Stimulated activated CD4-positive, alpha-beta T cell treated with anti-CD3 and anti-CD28 coated beads, Interleukin-4, amount 100 ng/mL, for 4 hours (primary cell): ENCODE measurements around the gene DUSP8.
"Not testable (repeated sequence)": the region's sequence is repeated elsewhere in the genome, so short reads cannot be mapped to it uniquely, and the experiment has no call there.

Experiments used
- DNase-seq, 2 experiments: peaks; one replicate each; pipeline ENCODE4 v3.0.0-alpha.2; 2020

DUSP8 gene, protein sequence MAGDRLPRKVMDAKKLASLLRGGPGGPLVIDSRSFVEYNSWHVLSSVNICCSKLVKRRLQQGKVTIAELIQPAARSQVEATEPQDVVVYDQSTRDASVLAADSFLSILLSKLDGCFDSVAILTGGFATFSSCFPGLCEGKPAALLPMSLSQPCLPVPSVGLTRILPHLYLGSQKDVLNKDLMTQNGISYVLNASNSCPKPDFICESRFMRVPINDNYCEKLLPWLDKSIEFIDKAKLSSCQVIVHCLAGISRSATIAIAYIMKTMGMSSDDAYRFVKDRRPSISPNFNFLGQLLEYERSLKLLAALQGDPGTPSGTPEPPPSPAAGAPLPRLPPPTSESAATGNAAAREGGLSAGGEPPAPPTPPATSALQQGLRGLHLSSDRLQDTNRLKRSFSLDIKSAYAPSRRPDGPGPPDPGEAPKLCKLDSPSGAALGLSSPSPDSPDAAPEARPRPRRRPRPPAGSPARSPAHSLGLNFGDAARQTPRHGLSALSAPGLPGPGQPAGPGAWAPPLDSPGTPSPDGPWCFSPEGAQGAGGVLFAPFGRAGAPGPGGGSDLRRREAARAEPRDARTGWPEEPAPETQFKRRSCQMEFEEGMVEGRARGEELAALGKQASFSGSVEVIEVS

DNA sequence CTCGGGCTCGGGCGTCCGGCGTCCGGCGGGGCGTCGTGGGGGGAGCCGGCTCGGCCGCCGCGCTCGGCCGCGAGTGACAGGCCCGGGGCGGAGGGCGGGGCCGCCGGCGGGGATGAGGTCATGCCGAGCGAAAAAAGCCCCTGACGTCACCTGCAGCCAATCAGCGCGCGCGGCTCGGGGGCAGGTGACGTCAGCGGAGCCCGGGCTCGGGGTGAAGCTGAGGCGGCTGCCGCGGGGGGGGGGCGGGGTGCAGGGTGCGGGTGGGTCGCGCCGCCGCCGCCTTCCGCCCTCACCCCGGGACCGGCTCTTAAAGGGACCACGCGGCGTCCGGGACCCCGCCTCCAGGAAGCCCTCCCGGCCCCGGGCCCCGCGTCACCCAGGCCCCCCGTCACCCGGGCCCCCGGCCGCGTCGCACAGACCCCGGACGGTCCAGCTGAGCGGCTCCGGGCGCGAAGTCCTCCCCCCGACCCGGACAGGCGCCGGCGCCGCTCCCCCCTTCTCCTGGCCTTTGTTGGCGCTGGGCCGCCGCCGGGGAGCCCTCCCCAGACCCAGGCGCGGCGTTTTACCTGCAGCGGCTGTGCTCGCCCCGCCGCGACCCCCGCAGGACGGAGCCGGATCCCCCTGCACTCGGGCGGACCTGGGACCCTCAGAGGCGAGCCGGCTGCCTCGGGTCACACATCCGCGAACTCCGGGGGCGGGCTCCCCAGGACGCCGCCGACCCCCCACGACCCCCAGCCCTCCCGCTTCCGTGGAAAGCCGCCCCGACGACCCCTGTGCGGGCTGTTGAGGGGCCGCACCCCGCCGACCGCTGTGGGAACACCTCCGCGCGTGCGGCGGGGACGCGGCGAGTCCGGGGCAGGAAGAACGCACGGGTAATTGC, at the start of gene DUSP8:
Gene DUSP8 (minus strand): TSS at position 75 of the 880 bp plus-strand sequence. CDS start 6,445 bp downstream, outside the sequence.
- peak; percentile 92 to 94 for DNase-seq

DNA sequence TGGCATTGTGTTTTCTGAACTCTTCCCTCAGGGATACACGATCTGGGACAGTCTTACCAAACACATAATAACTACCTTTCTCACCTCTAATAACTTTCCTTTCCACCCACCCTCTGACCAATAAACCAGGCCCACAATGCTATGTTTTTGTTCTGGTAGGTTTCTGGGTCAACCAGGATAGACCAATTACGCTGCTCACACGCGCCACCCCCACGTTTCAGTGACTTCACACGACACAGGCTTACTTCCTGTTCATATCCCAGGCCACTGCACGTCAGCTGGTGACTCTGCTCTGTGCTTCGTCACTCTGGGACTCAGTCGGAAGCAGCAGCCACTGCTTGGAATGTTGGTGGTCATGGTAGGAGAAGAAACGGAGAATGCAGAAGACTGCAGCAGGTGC, 47.4 kb upstream of the DUSP8 start:
- peak in 1 of 2 experiments; percentile 16 for DNase-seq

DNA sequence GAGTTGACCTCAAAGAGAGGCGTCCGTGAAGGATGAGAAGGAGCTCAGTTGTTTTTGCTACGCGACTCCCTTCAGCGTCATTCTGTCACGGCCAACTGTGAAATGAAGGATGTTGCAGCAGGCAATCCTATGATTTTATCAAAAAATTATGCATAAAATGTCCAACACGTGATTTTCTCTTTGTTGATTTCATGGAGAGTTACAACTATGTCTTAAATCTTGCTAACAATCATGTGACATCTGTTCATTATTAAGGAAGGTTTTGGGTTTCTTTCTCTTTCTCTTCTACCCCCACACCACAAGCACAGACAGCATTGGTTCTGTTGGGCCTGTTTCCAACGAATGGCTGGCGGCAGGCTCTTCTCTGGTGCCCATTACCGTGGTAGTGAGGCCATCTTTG, 46.2 kb upstream of the DUSP8 start:
- no peak for DNase-seq

DNA sequence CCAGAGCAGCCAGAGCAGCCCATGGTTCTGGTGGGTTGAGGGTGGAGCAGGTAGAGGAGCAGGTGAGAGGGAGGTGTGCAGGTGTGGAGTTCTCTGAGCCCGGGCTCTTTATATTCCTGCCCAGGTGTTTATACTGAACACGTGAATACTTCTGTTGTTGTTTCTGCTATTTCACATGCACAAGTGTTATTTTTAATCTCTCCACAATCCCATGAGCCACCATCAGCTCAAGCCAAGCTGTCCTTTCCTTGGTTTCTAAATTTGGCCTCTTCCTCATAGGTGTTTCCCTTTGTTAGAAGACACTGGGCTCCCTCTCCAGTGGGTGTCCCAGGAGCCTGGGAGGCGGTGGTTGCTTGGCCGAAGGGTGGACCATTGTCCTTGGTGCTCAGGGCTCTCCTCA, 36.3 kb upstream of the DUSP8 start, which contains the start of gene KRTAP5-3:
Gene KRTAP5-3 (minus strand): TSS at position 101 of the 400 bp plus-strand sequence. CDS start 78 bp downstream, at position 23.
- DNase-seq = no peak

DNA sequence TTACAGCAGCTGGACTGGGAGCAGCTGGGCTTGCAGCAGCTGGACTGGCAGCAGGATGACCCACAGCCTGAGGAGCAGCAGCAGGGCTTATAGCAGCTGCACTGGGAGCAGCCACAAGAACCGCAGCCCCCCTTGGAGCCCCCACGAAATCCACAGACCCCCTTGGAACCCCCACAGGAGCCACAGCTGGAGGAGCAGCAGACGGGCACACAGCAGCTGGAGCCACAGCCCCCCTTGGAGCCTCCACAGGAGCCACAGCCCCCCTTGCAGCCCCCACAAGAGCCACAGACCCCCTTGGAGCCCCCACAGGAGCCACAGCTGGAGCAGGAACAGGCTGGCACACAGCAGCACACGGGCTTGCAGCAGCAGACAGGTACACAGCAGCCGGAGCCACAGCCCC, 35.8 kb upstream of the DUSP8 start:
- DNase-seq = not testable (repeated sequence)

DNA sequence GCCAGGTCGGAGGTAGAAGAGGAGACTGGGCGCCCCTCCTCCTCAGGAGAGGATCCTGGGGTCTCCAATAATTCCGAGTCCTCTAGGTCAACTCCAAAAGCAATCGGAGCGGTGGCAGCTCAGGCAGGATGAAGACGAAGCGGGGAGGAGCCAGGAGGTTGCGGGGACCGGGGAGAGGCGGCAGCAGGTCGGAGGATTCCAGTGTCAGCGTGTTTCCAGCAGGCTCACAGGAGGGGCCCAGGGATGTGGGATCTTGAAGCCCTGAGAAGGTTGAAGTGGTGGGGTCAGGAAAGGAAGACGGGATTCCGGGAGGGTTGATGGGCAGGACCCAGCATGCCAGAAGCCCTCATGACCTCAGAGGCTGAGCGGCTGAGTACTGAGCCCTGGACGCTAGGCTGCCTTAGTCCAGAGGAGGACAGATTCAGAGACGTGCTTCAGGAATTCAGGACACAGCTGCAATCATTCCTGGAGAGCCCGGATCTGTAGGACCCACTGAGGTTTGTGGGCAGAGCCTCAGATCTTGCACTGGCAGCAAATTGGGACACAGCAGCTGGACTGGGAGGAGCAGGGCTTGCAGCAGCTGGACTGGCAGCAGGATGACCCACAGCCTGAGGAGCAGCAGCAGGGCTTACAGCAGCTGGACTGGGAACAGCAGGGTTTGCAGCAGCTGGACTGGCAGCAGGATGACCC, 35.2 kb upstream of the DUSP8 start:
- DNase-seq = not testable (repeated sequence)

DNA sequence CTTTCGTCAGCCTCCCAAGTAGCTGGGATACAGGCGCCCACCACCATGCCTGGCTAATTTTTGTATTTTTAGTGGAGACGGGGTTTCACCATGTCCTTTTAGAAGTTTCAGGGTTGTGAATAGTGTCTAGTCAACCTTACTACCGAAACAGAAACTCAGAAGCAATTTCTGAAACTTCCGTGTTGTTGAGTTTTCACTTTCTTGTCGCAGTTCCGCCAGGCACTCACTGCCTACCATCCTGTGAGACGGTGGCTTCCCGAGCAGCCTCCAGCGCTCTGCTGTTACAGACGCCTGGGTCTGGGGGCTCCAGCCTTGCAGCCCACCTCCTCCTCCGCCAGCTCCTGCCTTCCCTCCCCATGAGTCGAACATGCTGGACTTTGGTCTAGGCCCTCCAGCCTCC, 33.9 kb upstream of the DUSP8 start:
- DNase-seq = not testable (repeated sequence)

DNA sequence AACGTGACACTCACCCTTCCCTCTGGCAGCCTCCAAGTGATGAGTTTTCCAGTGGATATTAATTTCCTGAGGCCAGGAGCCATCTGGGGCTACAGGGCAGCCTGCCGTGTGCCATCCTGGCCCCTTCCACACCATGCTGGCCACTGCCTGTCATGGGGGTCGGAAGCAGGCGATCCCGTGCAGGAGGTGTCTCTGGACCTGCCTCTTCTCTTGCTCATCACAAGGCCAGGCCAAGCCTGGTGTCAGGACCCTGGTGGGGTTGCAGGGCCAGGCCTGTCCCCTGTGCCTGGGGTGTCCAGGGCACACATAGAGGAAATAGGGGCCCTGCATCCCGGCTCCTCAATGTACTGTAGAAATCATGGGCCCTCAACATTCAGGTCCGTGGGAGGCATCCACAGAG, 32.6 kb upstream of the DUSP8 start:
- no peak for DNase-seq

DNA sequence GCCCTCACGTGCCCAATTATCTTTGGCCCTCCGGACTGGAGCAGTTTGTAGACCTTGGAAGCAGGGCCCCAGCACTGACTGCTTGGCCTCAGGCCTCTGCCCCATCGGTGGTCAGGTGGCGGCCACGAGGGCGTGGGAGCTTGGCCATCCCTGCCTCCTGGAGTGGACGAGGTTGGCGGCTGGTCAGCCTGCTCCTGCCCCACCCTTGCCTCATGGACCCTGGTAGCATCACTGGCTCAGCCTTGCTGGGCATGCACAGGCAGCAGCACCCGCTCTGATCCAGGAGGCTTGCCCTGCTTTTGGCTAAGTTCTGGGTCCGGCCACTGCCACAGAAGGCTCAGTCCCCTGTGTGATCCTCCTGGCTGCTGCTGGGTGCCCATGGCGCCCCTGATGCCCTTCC, 32.1 kb upstream of the DUSP8 start:
- DNase-seq = no peak

DNA sequence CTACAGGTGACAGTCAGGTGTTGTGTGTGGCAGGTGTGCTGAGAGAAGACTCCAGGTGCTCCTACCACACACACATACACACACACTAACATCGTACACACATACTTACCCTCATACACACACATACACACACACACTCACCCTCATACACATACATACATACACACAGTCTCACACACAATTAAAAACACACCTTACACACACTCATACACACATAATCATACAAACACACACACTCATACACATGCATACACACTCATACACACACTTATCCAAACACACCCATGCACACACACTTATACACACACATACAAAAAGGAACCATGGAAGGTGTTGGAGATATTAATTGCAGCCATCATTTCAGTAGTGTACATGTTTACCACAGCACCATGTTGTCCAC, 31.6 kb upstream of the DUSP8 start:
- DNase-seq = no peak

DNA sequence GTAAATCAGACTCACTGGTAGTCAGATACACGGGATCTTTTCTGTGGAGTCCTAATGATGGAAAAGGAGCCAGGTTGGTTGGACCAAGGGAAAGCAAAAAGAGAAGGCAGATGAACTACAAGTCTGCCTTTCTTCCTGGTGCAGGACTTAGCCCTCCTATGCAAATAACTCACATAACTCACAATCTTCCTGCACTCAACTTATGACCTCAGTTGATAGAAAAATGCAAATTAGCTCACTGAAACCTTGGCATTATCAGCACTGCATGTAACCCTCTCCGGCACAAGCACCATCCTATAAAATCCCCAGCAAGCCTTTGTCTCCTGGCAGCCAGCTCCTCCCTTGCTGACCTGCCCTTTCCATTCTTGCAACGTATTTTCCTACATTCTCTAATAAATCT, 29.6 kb upstream of the DUSP8 start:
- DNase-seq = not testable (repeated sequence)

DNA sequence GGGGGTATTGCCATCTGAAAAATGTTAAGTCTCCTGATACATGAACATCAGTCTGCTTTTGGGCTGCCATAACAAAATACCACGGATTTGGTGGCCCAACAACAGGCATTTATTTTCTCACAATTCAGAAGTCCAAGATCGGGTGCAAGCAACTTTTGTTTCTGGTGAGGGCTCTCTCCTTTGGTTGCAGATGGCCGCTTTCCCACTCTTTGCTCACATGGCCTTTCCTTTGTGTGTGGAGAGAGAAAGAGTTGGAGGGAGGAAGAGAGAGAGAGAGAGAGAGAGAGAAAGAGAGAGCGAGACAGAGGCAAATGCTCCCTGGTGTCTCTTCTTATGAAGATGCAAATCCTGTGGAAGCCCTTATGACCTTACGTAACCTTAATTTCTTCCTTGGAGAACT, 28.6 kb upstream of the DUSP8 start:
- no peak for DNase-seq

DNA sequence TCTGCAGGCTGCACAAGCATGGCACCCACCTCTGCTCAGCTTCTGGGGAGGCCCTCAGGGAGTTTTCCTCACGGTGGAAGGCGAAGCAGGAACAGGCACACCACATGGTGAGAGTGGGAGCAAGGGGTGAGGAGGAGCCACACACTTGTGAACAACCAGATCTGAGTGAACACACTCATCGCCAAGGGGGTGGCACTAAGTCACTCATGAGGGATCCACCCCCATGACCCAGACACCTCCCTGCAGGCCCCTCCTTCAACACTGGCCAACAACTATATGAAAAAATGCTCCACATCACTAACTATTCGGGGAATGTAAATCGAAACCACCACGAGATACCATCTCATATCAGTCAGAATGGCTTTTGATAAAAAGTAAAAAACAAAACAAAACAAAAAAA, 26.7 kb upstream of the DUSP8 start:
- no peak for DNase-seq

DNA sequence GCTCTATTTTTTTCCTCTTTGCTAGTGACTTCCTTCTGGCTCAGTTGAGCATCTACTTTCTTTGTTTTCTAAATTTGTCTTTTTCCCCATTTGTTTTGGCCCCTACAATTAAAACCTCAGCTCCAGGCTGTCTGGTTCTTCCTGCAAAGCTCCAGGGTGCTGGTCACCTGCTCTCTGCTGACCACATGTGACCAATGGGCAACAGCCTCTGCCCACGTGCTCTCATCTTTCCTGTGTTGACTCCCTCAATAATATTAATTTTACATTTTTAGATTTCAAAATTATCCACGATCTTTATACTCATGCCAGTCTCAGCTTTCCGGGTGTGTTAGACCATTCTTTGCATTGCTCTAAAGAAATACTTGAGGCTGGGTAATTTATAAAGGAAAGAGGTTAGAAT, 26.3 kb upstream of the DUSP8 start:
- DNase-seq = not testable (repeated sequence)

DNA sequence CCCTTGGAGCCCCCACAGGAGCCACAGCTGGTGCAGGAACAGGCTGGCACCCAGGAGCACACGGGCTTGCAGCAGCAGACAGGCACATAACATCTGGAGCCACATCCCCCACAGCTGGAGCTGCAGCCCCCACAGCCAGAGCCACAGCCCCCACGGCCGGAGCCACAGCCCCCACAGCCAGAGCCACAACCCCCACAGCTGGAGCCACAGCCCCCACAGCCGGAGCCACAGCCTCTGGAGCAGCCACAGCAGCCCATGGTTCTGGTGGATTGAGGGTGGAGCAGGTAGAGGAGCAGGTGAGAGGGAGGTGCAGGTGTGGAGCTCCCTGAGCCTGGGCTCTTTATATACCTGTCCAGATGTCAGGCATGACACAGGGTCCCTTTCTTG, 25.9 kb upstream of the DUSP8 start, which contains the start of gene KRTAP5-2:
Gene KRTAP5-2 (minus strand): TSS at position 301 of the 387 bp plus-strand sequence. CDS start 44 bp downstream, at position 257.
- no peak for DNase-seq

DNA sequence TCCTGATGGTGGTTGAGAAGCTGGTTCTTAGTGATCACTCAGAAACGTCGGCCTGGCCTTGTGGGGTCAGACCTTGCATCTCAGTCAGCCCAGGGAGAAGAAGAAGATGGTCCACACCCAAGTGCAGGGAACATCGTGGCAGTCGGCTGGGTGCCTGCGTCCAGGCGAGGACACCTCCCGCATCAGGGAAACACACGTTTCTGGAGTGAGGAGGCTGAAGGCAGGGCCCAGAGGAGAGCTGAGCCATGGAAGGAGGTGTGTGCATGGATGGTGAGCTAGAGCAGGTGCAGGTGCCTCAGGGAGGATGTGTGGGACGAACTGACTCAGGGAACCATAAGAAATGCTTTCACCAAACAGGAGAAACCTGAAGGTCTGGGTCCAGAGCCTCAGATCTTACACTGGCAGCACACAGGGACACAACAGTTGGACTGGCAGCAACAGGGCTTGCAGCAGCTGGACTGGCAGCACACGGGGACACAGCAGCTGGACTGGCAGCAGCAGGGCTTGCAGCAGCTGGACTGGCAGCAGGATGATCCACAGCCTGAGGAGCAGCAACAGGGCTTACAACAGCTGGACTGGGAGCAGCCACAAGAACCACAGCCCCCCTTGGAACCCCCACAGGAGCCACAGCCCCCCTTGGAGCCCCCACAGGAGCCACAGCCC, 25.4 kb upstream of the DUSP8 start:
- DNase-seq = no peak

DNA sequence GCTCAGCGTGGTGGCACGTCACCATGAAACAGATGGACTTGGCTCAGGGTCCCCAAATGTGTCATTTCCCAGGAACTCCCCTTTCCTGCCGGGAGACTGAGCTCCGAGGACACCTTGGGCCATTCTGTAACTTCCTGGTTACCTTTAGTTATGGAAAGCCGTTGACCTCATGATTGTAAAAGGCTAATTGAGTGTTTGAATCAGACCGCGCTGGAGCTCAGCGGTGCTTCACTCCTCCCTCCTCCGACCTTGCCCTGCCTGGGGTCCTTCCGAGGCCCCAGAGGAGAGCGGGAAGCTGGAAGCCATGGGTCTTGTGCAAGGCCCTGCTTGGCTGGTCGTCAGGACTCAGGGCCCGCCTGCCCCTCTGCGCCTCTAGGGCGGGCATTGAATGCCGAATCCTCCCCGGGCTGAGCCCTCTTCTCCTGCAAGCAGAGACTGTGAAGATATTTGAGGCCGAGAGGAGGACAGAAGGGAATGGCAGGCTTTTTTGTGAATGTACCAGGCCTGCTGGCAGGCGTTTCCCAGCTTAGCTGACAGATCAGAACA, 24.6 kb upstream of the DUSP8 start:
- DNase-seq = not testable (repeated sequence)

DNA sequence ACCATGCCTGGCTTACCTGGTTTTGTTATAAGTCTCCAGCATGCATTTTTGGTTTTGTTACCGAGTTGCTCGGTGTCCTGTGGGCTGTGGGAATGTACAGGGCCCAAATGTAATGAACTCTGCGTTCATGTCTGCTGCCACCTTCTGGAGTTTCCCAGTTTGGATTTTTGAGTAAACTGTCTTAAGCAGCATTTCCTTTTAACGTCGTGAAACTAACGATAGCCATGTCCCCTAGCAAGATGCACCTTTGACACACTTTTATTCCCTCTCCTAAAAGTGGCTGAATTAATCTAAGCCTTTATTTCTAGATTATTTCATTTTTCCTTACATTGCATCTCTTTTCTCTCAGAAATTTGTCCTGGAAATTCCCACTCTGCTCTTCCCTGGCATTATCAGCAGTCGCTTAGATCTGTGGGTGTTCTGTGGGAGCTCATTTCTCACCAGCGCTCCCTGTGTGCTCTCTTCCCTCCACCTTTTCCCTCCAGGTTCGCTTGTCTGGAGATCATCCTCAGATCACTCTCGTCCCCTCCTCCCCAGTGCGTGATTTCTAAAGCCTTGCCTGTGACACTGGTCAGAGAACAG, 24.0 kb upstream of the DUSP8 start:
- DNase-seq = not testable (repeated sequence)

DNA sequence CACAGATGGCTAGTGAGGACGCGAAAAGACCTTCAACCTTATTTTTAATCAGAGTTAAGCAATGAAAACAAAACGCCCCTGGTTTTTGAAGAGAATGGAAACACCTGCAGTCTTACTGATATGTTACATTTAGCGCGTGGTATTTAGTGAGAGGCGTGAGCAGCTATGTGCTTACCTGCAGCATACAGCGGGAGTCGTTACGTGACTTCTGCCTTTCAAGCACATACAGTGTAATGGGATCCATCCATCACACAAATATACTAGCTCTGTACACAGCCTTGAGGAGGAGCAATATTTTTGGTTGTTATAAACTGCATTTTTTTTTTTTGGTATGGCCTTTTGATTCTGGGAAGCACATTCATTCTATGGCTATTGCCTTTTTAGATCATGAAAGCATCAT, 20.6 kb upstream of the DUSP8 start:
- no peak for DNase-seq

DNA sequence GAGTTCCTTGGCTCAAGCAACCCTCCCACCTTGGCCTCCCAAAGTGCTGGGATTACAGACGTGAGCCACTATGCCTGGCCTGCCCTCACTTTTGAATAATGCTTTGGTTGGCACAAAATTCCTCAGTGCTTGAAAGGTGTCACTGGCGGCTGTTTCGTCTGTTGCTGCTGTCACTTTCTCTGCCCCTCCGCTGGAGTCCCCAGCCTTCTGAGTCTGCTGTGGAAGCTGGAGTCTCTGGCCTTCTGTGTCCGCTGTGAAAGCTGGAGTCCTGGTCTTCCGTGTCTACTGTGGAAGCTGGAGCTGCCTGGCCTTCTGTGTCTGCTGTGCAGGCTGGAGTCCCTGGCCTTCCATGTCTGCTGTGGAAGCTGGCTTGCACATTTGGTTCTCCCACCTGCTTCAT, 17.9 kb upstream of the DUSP8 start:
- DNase-seq = no peak
